ENCODE measurements around the gene CKB.

DNA sequence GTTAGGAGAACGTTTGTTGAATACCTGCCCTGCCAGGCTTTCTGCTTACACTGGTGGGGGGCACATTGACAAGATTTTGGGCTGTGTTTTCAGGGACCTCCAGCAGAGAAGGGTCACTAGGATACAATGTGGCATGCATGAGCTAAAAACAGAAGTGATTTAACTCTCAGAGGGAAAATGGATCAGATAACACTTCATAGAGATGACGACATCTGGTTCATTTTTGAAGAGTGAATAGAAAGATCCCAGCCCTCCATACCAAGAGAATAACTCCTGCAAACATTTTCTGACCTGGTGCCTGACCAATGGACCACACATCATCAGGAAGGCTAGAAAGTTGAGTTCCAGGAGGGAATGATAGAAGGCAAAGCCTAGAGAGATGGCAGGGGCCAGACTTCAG, 33.7 kb downstream of the CKB start:
- TF ChIP-seq ZFP30 (CRISPR knock-in tag; IDR thresholded peaks at IDR 0.05) (no peak), RARB (CRISPR knock-in tag; IDR thresholded peaks at IDR 0.05) (no peak), PPARA (CRISPR knock-in tag; IDR thresholded peaks at IDR 0.05; ENCODE audit: borderline replicate concordance) (no peak), CSDC2 (CRISPR knock-in tag; IDR thresholded peaks at IDR 0.05) (no peak), BACH2 (CRISPR knock-in tag; IDR thresholded peaks at IDR 0.05; ENCODE audit: borderline replicate concordance) (no peak)

Measured in SK-N-SH treated with all-trans-retinoic acid at 6 μM for 48 hours (cell line).